HepG2 (cell line): Measurements from ENCODE around the gene PFDN2. TPM values are rescaled to one million over a fixed set of nuclear protein-coding genes. Genes with fewer than 3 reads are reported as not detected.

Experiments
- EEA1 ChIP-seq: sonication (generic); formaldehyde crosslinking; IDR thresholded peaks from 2 replicates; pipeline ENCODE4 v1.5.1; 2020; ENCODE audit warnings: mild to moderate bottlenecking, missing genetic modification reagents, borderline replicate concordance
- HMG20B ChIP-seq: conservative IDR thresholded peaks from 2 replicates; pipeline ENCODE4 v1.6.1; 2016; ENCODE audit warnings: missing genetic modification reagents, missing compliant biosample characterization
- IRF2 ChIP-seq: IDR thresholded peaks from 2 replicates; pipeline ENCODE4 v1.6.1; 2018; ENCODE audit warnings: missing genetic modification reagents, missing compliant biosample characterization
- KDM3A ChIP-seq: IDR thresholded peaks from 2 replicates; pipeline ENCODE4 v1.6.1; 2018; ENCODE audit warnings: low read depth, missing compliant biosample characterization
- MYC ChIP-seq: sonication (generic); formaldehyde crosslinking; IDR thresholded peaks from 2 replicates; pipeline ENCODE4 v1.9.0; 2021; ENCODE audit warnings: missing genetic modification reagents, borderline replicate concordance
- NCOA1 ChIP-seq: sonication (generic); formaldehyde crosslinking; IDR thresholded peaks from 2 replicates; pipeline ENCODE4 v1.9.0; 2021; ENCODE audit warnings: missing genetic modification reagents
- SYNCRIP ChIP-seq: fragments of 200-400 bp; formaldehyde crosslinking; IDR thresholded peaks from 2 replicates; pipeline ENCODE4 v1.6.1; 2018; ENCODE audit warnings: mild to moderate bottlenecking, low read depth, low read length; ENCODE audit not compliant: insufficient read depth
- TMF1 ChIP-seq: sonication (generic); formaldehyde crosslinking; IDR thresholded peaks from 2 replicates; pipeline ENCODE4 v1.8.1; 2022; ENCODE audit warnings: low read depth, missing genetic modification reagents
- ZNF207 ChIP-seq: fragments of 450-650 bp; IDR thresholded peaks from 2 replicates; pipeline ENCODE4 v1.6.1; 2016; ENCODE audit warnings: antibody characterized with exemption, borderline replicate concordance
- ZNF232 ChIP-seq: sonication (generic); formaldehyde crosslinking; IDR thresholded peaks from 2 replicates; pipeline ENCODE4 v1.4.0; 2020; ENCODE audit warnings: missing genetic modification reagents, borderline replicate concordance
- ZNF383 ChIP-seq: sonication (generic); formaldehyde crosslinking; IDR thresholded peaks from 2 replicates; pipeline ENCODE4 v1.4.0; 2020; ENCODE audit warnings: missing genetic modification reagents, mild to moderate bottlenecking, borderline replicate concordance
- ZNF574 ChIP-seq: sonication (generic); formaldehyde crosslinking; IDR thresholded peaks from 2 replicates; pipeline ENCODE4 v1.4.0; 2020; ENCODE audit warnings: missing genetic modification reagents
- ZSCAN31 ChIP-seq: sonication (generic); formaldehyde crosslinking; IDR thresholded peaks from 2 replicates; pipeline ENCODE4 v1.5.0; 2020; ENCODE audit warnings: low read depth, mild to moderate bottlenecking, missing genetic modification reagents
- polyA plus RNA-seq, 8 experiments: library from polyadenylated mRNA; depleted of rRNA in 3 of 8; stranded (reverse) in 7 of 8; unstranded in 1 of 8; fragments of >200 nt; fragmentation: Illumina TruSeq in 4 of 8; extraction: Trizol in 4 of 8; gene quantifications; 2 replicates each; pipeline versions ENCODE4 v1.2.1 to v1.2.3, GENCODE V29; 2011 to 2016; ENCODE audit warnings: low read depth in 4 of 8, missing spikeins in 1 of 8, mixed read lengths in 1 of 8; ENCODE audit not compliant: insufficient read depth in 1 of 8
- total RNA-seq, 5 experiments: library from RNA; depleted of rRNA; stranded (reverse); fragments of >200 nt; fragmentation: Illumina TruSeq; extraction: Trizol; gene quantifications; 2 replicates each; pipeline ENCODE4 v1.2.3, GENCODE V29; 2016; ENCODE audit warnings: low read depth in 1 of 5
- TF ChIP-seq, protein P1 (sequence below): sonication (generic); formaldehyde crosslinking; IDR thresholded peaks from 2 replicates; pipeline ENCODE4 v1.4.0; 2020; ENCODE audit warnings: mild to moderate bottlenecking, missing genetic modification reagents
- TF ChIP-seq, protein P2 (sequence below): sonication (generic); formaldehyde crosslinking; IDR thresholded peaks from 2 replicates; pipeline ENCODE4 v1.4.0; 2020; ENCODE audit warnings: missing genetic modification reagents, low read depth, mild to moderate bottlenecking, borderline replicate concordance
- TF ChIP-seq, protein P3 (sequence below): sonication (generic); formaldehyde crosslinking; IDR thresholded peaks from 2 replicates; pipeline ENCODE4 v1.5.0; 2020; ENCODE audit warnings: mild to moderate bottlenecking, missing genetic modification reagents, moderate library complexity

The PFDN2 gene
- total and polyA plus RNA-seq, 2 of the 13 experiments (the other 11 are each of a cell fraction or from before 2014, with no cell fraction given) = 62.6 to 63.6 TPM

DNA sequence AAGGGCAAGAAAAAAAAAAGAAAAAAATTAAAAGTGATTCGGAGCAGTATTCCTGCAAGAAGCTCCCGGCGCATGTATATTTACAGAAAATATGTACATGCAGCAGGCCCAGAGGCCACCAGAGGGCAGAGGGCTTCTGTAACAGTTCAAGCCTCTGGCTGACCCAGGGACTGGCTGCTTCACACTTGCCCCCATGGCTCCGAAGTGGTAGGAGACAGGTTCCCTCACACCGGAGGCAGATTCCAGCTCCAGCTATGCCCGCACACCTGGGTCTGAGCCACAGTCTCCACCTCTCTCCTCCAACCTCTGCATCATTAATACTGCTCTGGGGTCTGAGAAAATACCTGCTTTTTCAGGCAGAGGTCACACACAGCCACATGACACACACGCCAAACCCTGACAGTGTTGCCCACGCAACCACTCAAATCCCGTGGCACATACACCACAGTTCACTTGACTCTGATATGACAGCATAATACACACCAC lies 45.9 kb downstream of the PFDN2 start (continued):
- TF ChIP-seq ZNF574 (CRISPR knock-in tag) (0 out of 2 replicates have a peak, but pooled peaks have one; percentile 24), NCOA1 (CRISPR knock-in tag) (no peak), ZNF207 (no peak), TMF1 (CRISPR knock-in tag) (no peak), MYC (CRISPR knock-in tag) (peak; percentile 23; the same call in 1 of the 2 replicates), EEA1 (peak; percentile 35; the same call in 1 of the 2 replicates), HMG20B (CRISPR knock-in tag) (no peak), ZNF232 (0 out of 2 replicates have a peak, but pooled peaks have one; percentile 22), IRF2 (CRISPR knock-in tag) (0 out of 2 replicates have a peak, but pooled peaks have one; percentile 15), SYNCRIP (no peak), ZNF383 (CRISPR knock-in tag) (0 out of 2 replicates have a peak, but pooled peaks have one; percentile 39), ZSCAN31 (0 out of 2 replicates have a peak, but pooled peaks have one; percentile 34), KDM3A (CRISPR knock-in tag) (no peak)
- TF ChIP-seq, protein P1, sequence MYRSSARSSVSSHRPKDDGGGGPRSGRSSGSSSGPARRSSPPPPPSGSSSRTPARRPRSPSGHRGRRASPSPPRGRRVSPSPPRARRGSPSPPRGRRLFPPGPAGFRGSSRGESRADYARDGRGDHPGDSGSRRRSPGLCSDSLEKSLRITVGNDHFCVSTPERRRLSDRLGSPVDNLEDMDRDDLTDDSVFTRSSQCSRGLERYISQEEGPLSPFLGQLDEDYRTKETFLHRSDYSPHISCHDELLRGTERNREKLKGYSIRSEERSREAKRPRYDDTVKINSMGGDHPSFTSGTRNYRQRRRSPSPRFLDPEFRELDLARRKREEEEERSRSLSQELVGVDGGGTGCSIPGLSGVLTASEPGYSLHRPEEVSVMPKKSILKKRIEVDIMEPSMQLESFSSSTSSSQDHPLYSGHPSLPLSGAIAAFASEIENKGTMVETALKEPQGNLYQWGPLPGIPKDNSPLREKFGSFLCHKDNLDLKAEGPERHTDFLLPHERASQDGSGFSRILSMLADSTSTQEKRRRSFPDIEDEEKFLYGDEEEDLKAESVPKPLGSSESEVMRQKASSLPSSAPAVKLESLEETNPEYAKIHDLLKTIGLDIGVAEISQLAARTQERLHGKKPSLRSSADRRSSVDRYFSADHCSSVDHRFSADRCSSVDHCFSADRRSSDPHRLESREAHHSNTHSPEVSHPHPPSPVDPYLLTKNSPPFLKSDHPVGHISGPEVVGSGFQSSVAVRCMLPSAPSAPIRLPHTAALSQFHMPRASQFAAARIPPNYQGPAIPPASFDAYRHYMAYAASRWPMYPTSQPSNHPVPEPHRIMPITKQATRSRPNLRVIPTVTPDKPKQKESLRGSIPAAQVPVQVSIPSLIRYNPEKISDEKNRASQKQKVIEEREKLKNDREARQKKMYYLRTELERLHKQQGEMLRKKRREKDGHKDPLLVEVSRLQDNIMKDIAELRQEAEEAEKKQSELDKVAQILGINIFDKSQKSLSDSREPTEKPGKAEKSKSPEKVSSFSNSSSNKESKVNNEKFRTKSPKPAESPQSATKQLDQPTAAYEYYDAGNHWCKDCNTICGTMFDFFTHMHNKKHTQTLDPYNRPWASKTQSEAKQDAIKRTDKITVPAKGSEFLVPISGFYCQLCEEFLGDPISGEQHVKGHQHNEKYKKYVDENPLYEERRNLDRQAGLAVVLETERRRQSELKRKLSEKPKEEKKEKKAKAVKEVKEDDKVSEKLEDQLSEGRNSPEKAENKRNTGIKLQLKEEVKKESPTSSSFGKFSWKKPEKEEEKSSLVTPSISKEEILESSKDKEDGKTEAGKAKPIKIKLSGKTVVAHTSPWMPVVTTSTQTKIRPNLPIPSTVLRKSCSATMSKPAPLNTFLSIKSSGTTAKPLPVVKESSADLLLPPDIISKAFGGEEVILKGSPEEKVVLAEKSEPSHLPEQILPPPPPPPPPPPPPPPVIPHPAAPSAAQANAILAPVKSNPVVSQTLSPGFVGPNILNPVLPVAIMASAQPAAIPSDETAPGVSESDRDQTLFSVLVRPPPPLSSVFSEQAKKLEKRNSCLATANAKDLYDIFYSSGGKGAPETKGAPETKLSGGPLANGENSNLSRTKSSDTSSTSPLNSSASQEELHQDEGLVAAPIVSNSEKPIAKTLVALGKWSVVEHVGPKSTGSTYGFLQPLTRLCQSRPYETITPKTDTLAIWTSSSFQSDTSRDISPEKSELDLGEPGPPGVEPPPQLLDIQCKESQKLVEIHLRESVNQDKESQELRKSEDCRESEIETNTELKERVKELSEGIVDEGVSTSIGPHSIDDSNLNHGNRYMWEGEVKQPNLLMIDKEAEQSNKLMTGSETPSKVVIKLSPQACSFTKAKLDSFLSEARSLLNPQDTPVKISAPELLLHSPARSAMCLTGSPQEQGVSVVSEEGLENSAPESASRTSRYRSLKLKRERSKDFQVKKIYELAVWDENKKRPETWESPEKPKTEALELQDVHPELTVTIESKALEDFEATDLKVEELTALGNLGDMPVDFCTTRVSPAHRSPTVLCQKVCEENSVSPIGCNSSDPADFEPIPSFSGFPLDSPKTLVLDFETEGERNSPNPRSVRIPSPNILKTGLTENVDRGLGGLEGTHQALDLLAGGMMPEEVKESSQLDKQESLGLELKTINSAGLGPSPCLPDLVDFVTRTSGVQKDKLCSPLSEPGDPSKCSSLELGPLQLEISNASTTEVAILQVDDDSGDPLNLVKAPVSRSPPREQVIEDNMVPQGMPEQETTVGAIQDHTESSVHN (CRISPR knock-in tag) = 0 out of 2 replicates have a peak, but pooled peaks have one; percentile 68
- TF ChIP-seq, protein P2, sequence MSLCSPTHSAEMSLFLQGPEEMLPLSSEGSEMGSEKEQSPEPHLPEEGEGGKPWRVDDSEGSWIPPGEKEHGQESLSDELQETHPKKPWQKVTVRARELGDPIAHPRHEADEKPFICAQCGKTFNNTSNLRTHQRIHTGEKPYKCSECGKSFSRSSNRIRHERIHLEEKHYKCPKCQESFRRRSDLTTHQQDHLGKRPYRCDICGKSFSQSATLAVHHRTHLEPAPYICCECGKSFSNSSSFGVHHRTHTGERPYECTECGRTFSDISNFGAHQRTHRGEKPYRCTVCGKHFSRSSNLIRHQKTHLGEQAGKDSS (CRISPR knock-in tag) = 0 out of 2 replicates have a peak, but pooled peaks have one; percentile 19
- TF ChIP-seq, protein P3, sequence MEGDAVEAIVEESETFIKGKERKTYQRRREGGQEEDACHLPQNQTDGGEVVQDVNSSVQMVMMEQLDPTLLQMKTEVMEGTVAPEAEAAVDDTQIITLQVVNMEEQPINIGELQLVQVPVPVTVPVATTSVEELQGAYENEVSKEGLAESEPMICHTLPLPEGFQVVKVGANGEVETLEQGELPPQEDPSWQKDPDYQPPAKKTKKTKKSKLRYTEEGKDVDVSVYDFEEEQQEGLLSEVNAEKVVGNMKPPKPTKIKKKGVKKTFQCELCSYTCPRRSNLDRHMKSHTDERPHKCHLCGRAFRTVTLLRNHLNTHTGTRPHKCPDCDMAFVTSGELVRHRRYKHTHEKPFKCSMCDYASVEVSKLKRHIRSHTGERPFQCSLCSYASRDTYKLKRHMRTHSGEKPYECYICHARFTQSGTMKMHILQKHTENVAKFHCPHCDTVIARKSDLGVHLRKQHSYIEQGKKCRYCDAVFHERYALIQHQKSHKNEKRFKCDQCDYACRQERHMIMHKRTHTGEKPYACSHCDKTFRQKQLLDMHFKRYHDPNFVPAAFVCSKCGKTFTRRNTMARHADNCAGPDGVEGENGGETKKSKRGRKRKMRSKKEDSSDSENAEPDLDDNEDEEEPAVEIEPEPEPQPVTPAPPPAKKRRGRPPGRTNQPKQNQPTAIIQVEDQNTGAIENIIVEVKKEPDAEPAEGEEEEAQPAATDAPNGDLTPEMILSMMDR (CRISPR knock-in tag) = peak; percentile 80
